Sigmoid colon (tissue), 7 donors: ENCODE results near the gene G6PD. TPM values are rescaled to one million over a fixed set of nuclear protein-coding genes. Genes with fewer than 3 reads are reported as not detected.

Experiments
- DNase-seq: peaks from one replicate; pipeline ENCODE4 v3.0.0-alpha.2; 2019
- H3K27ac ChIP-seq, 4 donors: fragments of 200-600 bp; sonication (generic); one replicate each; pipeline ENCODE4 v1.5.1; 2016 to 2019; ENCODE audit warnings: mild to moderate bottlenecking in 1 of 4
- H3K27me3 ChIP-seq, 3 donors: fragments of 200-600 bp; sonication (generic); one replicate each; pipeline ENCODE4 v1.5.1; 2019; ENCODE audit warnings: mild to moderate bottlenecking in 1 of 3
- H3K36me3 ChIP-seq, 4 donors: fragments of 200-600 bp; sonication (generic); one replicate each; pipeline ENCODE4 v1.5.1; 2016 to 2019
- H3K4me1 ChIP-seq, 4 donors: fragments of 200-600 bp; sonication (generic); one replicate each; pipeline ENCODE4 v1.5.1; 2017 to 2019
- H3K4me3 ChIP-seq, 4 donors: fragments of 200-600 bp; sonication (generic); one replicate each; pipeline ENCODE4 v1.5.1; 2017 to 2019; ENCODE audit warnings: mild to moderate bottlenecking in 2 of 4, moderate library complexity in 1 of 4
- H3K9me3 ChIP-seq, 4 donors: fragments of 200-600 bp in 3 of 4; sonication (generic) in 3 of 4; one replicate each; pipeline versions ENCODE4 v1.5.1 to v1.6.1; 2013 to 2019
- CTCF ChIP-seq, 4 experiments: fragments of 450-650 bp in 3 of 4; fragments of 200-600 bp in 1 of 4; IDR thresholded peaks; one replicate each; pipeline ENCODE4 v1.5.1; 2016 to 2019; ENCODE audit warnings: antibody characterized with exemption in 4 of 4, mild to moderate bottlenecking in 3 of 4, moderate library complexity in 2 of 4
- EP300 ChIP-seq, 4 donors: sonication (generic); formaldehyde crosslinking; IDR thresholded peaks; one replicate each; pipeline ENCODE4 v1.6.1; 2017; ENCODE audit warnings: antibody characterized with exemption in 4 of 4
- POLR2A ChIP-seq, 2 donors: fragments of 450-650 bp; IDR thresholded peaks; one replicate each; pipeline ENCODE4 v1.6.1; 2016; ENCODE audit warnings: antibody characterized with exemption in 2 of 2, mild to moderate bottlenecking in 2 of 2, moderate library complexity in 2 of 2
- POLR2AphosphoS5 ChIP-seq, 4 donors: sonication (generic); formaldehyde crosslinking; IDR thresholded peaks; one replicate each; pipeline ENCODE4 v1.6.1; 2017; ENCODE audit warnings: antibody characterized with exemption in 4 of 4
- WGBS, 2 donors: extraction: QIAGEN DNeasy Blood & Tissue Kit; methylation state at CpG; one replicate each; pipeline ENCODE4 v1.1.7; 2013; 5-methylcytosine and 5-hydroxymethylcytosine counted together
- intact Hi-C: fragments of 100-400 bp; cut with DNase I; formaldehyde crosslinking; loops from one replicate; pipeline ENCODE4 v1.15.1; 2023
- polyA plus RNA-seq, 3 donors: library from polyadenylated mRNA; stranded (reverse); fragments of 200-250 nt; gene quantifications; one replicate each; pipeline ENCODE4 v1.2.3, GENCODE V29; 2013
- total RNA-seq, 4 donors: library from RNA; depleted of rRNA; stranded (reverse); fragments of >200 nt; gene quantifications; one replicate each; pipeline ENCODE4 v1.1.0, GENCODE V29; 2016
- donor health status: healthy with polysubstance abuse.
- donor health status: Bipolar disorder and iron deficiency.
- donor health status: healthy.

Gene G6PD
- total and polyA plus RNA-seq, 7 donors, result 9.0 to 34.6 (median 18.2) TPM

GRCh38 chrX:154549766-154550165 lies 3.1 kb upstream of the G6PD start:
- 80 to 83% methylated on average over 1 of the region's 1 CpG for WGBS, 2 donors
- H3K27me3 ChIP-seq, result no peaks in the 10 kb centered on the region
- H3K9me3 ChIP-seq, result no peaks in the 10 kb centered on the region
- no peak overlapping the region for H3K4me3 ChIP-seq
- H3K36me3 ChIP-seq, result peaks cover 0 to 14% (median 3%) of the 10 kb centered on the region in 4 donors
- peaks cover 0 to 17% (median 11%) of the 10 kb centered on the region in 4 donors for H3K4me1 ChIP-seq
- no peak for DNase-seq
- no peak for TF ChIP-seq EP300 (IDR thresholded peaks at IDR 0.05)
- intact Hi-C loops, result no loop called here
- H3K27ac ChIP-seq, result no peak overlapping the region

GRCh38 chrX:154548028-154548316 lies 1.3 kb upstream of the G6PD start:
- intact Hi-C loops, result no loop called here
- Histone ChIP-seq H3K36me3 (peaks cover 0 to under 1% (median 0%) of the 10 kb centered on the region in 4 donors), H3K27ac (peak overlapping the region; percentile 82 to 87 (median 84)), H3K9me3 (no peaks in the 10 kb centered on the region), H3K27me3 (no peaks in the 10 kb centered on the region), H3K4me1 (peaks cover 0 to 17% (median 11%) of the 10 kb centered on the region in 4 donors), H3K4me3 (peak overlapping the region; percentile 55 to 64 (median 63))
- 0% methylated on average over 9 of the region's 9 CpGs for WGBS, 2 donors
- DNase-seq, result no peak
- TF ChIP-seq EP300 (IDR thresholded peaks at IDR 0.05) (no peak), POLR2A (IDR thresholded peaks at IDR 0.05) (no peak), POLR2AphosphoS5 (IDR thresholded peaks at IDR 0.05) (no peak), CTCF (IDR thresholded peaks at IDR 0.05) (no peak)

- intact Hi-C loops, result no loop called here
- TF ChIP-seq POLR2A (IDR thresholded peaks at IDR 0.05) (peak; percentile 31 to 35), POLR2AphosphoS5 (IDR thresholded peaks at IDR 0.05) (peak; percentile 36 to 73 (median 55)), EP300 (IDR thresholded peaks at IDR 0.05) (no peak)
- H3K27me3 ChIP-seq, result no peaks in the 10 kb centered on the region
- H3K27ac ChIP-seq, result peak within 1 kb of the TSS; percentile 82 to 87 (median 84)
- no peaks in the 10 kb centered on the region for H3K9me3 ChIP-seq
- peak within 1 kb of the TSS; percentile 55 to 64 (median 63) for H3K4me3 ChIP-seq
- H3K4me1 ChIP-seq, result peaks cover 0 to 18% (median 12%) of the 10 kb centered on the region in 4 donors
- peak; percentile 96 for DNase-seq
- no peaks in the 10 kb centered on the region for H3K36me3 ChIP-seq
- WGBS, 2 donors, result 0 to 1% methylated on average over 69 of the region's 69 CpGs
These were observed 790 bp upstream of the G6PD start, which contains the start of gene IKBKG for GRCh38 chrX:154547245-154548027. Gene IKBKG, plus strand, starts transcription at chrX:154547620. Its CDS starts 4,383 bp downstream, at chrX:154552003.

GRCh38 chrX:154545673-154546274 lies 872 bp downstream of the G6PD start:
- Histone ChIP-seq H3K27ac (no peak overlapping the region), H3K27me3 (no peaks in the 10 kb centered on the region), H3K36me3 (no peaks in the 10 kb centered on the region), H3K4me3 (peak overlapping the region in 1 of 4 donors; percentile 64), H3K9me3 (no peaks in the 10 kb centered on the region), H3K4me1 (peaks cover 0 to 29% (median 21%) of the 10 kb centered on the region in 4 donors)
- TF ChIP-seq POLR2A (IDR thresholded peaks at IDR 0.05) (no peak), POLR2AphosphoS5 (IDR thresholded peaks at IDR 0.05) (no peak), EP300 (IDR thresholded peaks at IDR 0.05) (no peak), CTCF (IDR thresholded peaks at IDR 0.05) (no peak)
- no peak for DNase-seq
- intact Hi-C loops, result no loop called here
- 95 to 96% methylated on average over 17 of the region's 17 CpGs for WGBS, 2 donors

- H3K27me3 ChIP-seq, result no peaks in the 10 kb centered on the region
- TF ChIP-seq POLR2A (IDR thresholded peaks at IDR 0.05), result no peak
- TF ChIP-seq EP300 (IDR thresholded peaks at IDR 0.05), result no peak
- no peak for TF ChIP-seq CTCF (IDR thresholded peaks at IDR 0.05)
- TF ChIP-seq POLR2AphosphoS5 (IDR thresholded peaks at IDR 0.05), result no peak
- peaks cover 0 to 20% (median 13%) of the 10 kb centered on the region in 4 donors for H3K4me1 ChIP-seq
- no peaks in the 10 kb centered on the region for H3K9me3 ChIP-seq
- H3K4me3 ChIP-seq, result no peak overlapping the region
- no peaks in the 10 kb centered on the region for H3K36me3 ChIP-seq
- WGBS, 2 donors, result 57 to 82% methylated on average over 20 of the region's 20 CpGs
- DNase-seq, result no peak
- intact Hi-C loops, result no loop called here
- H3K27ac ChIP-seq, result peak overlapping the region; percentile 49 to 72 (median 62)
These were observed 3.8 kb downstream of the G6PD start for GRCh38 chrX:154542723-154543424.
